ENCODE measurements around the gene SIAE. TPM values are rescaled to one million over a fixed set of nuclear protein-coding genes. Genes with fewer than 3 reads are reported as not detected.

Gene SIAE
- total and polyA plus RNA-seq, 2 of the 8 experiments (the other 6 are each of a cell fraction or from before 2014, with no cell fraction given) = 2.3 to 3.7 TPM

GRCh38 chr11:124676386-124676785 lies 2.8 kb upstream of the SIAE start:
- H3K23me2 ChIP-seq (ENCODE audit: low read depth, low read length) = peaks cover 7% of the 10 kb centered on the region; the same call in 1 of the 2 replicates
- peaks cover 0 to 15% (median 5%) of the 10 kb centered on the region in 4 experiments; a peak in 5 of 7 replicates for H3K27me3 ChIP-seq (replicated peaks in 1 of 4; ENCODE audit: control insufficient read depth in 3 of 4, extremely low read depth in 1 of 4, insufficient read depth in 3 of 4, low read length in 3 of 4)
- H4K91ac ChIP-seq (replicated peaks; ENCODE audit: insufficient read length, low read length) = no peak overlapping the region
- no peaks in the 10 kb centered on the region for H4K20me1 ChIP-seq (replicated peaks in 1 of 2; ENCODE audit: control insufficient read depth in 1 of 2, insufficient read depth in 2 of 2, low read length in 2 of 2)
- H3K23ac ChIP-seq (ENCODE audit: insufficient read length) = no peak overlapping the region
- H3K4me2 ChIP-seq (ENCODE audit: insufficient read depth in 1 of 2, low read depth in 2 of 2, low read length in 2 of 2) = no peak overlapping the region
- no peak overlapping the region for H2BK5ac ChIP-seq (ENCODE audit: low read depth, low read length)
- ChIA-PET CTCF (ENCODE audit: partially characterized antibody) (interaction anchor here (0.9 kb wide), 1 partner anchor 32 kb away, joined by 3 read pairs; no protein-coding TSS in a partner anchor), POLR2A (ENCODE audit: partially characterized antibody) (no interaction called here)
- H3K9me3 ChIP-seq (ENCODE audit: insufficient read depth in 2 of 2, low read depth in 1 of 2, low read length in 1 of 2) = no peaks in the 10 kb centered on the region
- WGBS, 2 experiments (ENCODE audit: extremely low coverage in 1 of 2, insufficient coverage in 1 of 2, insufficient read length in 1 of 2, insufficient replicate concordance in 2 of 2, low coverage in 1 of 2, low lambda C conversion rate in 2 of 2, missing lambda C conversion rate in 1 of 2) = 74% methylated on average over 2 of the region's 2 CpGs; no CpG with 5 or more reads in 1 of the 2 experiments
- H3K9ac ChIP-seq (replicated peaks in 1 of 4; ENCODE audit: extremely low read depth in 1 of 4, low read depth in 3 of 4, low read length in 3 of 4) = no peak overlapping the region
- DNase-seq (ENCODE audit: low read depth in 1 of 2, low spot score in 2 of 2) (no peak), FAIRE-seq (no peak)
- no peak overlapping the region for H2BK120ac ChIP-seq (replicated peaks; ENCODE audit: low read depth, low read length)
- H3K27ac ChIP-seq (ENCODE audit: low read depth, low read length) = no peak overlapping the region
- H2BK12ac ChIP-seq (ENCODE audit: low read depth, low read length) = no peak overlapping the region
- H4K5ac ChIP-seq (ENCODE audit: insufficient read length, low read depth, low read length) = no peak overlapping the region
- H2AFZ ChIP-seq (ENCODE audit: low read length) = no peak overlapping the region
- H2BK20ac ChIP-seq (ENCODE audit: low read length) = no peak overlapping the region
- no peak overlapping the region for H3K14ac ChIP-seq (ENCODE audit: insufficient read length)
- H3K56ac ChIP-seq (replicated peaks; ENCODE audit: insufficient read length, low read depth, low read length) = no peak overlapping the region
- no peak overlapping the region for H4K8ac ChIP-seq (ENCODE audit: extremely low read depth, insufficient read depth, low read length)
- H3K79me2 ChIP-seq (ENCODE audit: control insufficient read depth in 1 of 2, insufficient read depth in 2 of 2, low read length in 2 of 2) = no peaks in the 10 kb centered on the region
- no peak overlapping the region for H3K4me3 ChIP-seq (ENCODE audit: extremely low read depth in 1 of 4, insufficient read depth in 2 of 4, low read depth in 3 of 4, low read length in 4 of 4)
- no peak overlapping the region for H2AK5ac ChIP-seq (ENCODE audit: low read depth, low read length)
- H3K36me3 ChIP-seq (ENCODE audit: control insufficient read depth in 2 of 4, insufficient read depth in 4 of 4, low read length in 3 of 4) = no peaks in the 10 kb centered on the region; a peak in 1 of 8 replicates
- no peak overlapping the region for H2BK15ac ChIP-seq (ENCODE audit: low read length)
- no peaks in the 10 kb centered on the region; the same call in 1 of the 2 replicates for H3K79me1 ChIP-seq (ENCODE audit: low read depth, low read length)
- H3K4ac ChIP-seq (replicated peaks; ENCODE audit: insufficient read length, low read depth, low read length) = no peak overlapping the region
- H3K4me1 ChIP-seq (replicated peaks in 1 of 4; ENCODE audit: control insufficient read depth in 3 of 4, insufficient read depth in 4 of 4, low read length in 3 of 4) = no peaks in the 10 kb centered on the region; a peak in 1 of 7 replicates
- no peak overlapping the region for H3K18ac ChIP-seq (ENCODE audit: extremely low read depth, low read length)
- TF ChIP-seq CTCF (IDR thresholded peaks at IDR 0.05; ENCODE audit: control extremely low read depth in 1 of 3, insufficient read depth in 1 of 3, low read depth in 1 of 3, low read length in 3 of 3) (no peak), ATF2 (IDR thresholded peaks at IDR 0.05; ENCODE audit: low read length) (no peak), SP4 (IDR thresholded peaks at IDR 0.05; ENCODE audit: low read length) (no peak), MAFK (IDR thresholded peaks at IDR 0.05; ENCODE audit: low read depth, low read length) (no peak), BCL11A (IDR thresholded peaks at IDR 0.05; ENCODE audit: low read depth in 2 of 2, low read length in 2 of 2) (no peak), KDM1A (IDR thresholded peaks at IDR 0.05; ENCODE audit: borderline replicate concordance, low read length) (no peak), PHF8 (conservative IDR thresholded peaks at IDR 0.05; ENCODE audit: low read depth, low read length) (no peak), CEBPB (IDR thresholded peaks at IDR 0.05; ENCODE audit: low read depth, low read length) (no peak), SAP30 (IDR thresholded peaks at IDR 0.05; ENCODE audit: insufficient read depth, insufficient replicate concordance, low read length) (no peak), FOSL1 (IDR thresholded peaks at IDR 0.05; ENCODE audit: insufficient read depth, low read depth, low read length) (no peak)
